Measurements from ENCODE around the gene SLC66A3.
"Not testable (repeated sequence)": the region's sequence is repeated elsewhere in the genome, so short reads cannot be mapped to it uniquely, and the experiment has no call there.

SLC66A3 gene

GRCh38 chr2:11160731-11161455, 5.6 kb downstream of the SLC66A3 start:
- no peak for TF ChIP-seq CTCF (IDR thresholded peaks at IDR 0.05; ENCODE audit: low read depth, low read length, missing control alignments)
- no peak for DNase-seq (ENCODE audit: extremely low read depth, low read depth)
- H3K4me3 ChIP-seq (replicated peaks; ENCODE audit: low read depth, low read length) = no peak overlapping the region

- TF ChIP-seq CTCF (IDR thresholded peaks at IDR 0.05; ENCODE audit: low read depth, low read length, missing control alignments) = no peak
- H3K4me3 ChIP-seq (replicated peaks; ENCODE audit: low read depth, low read length) = no peak overlapping the region
- no peak for DNase-seq (ENCODE audit: extremely low read depth, low read depth)
These were observed 6.5 kb downstream of the SLC66A3 start for GRCh38 chr2:11161747-11162146.

GRCh38 chr2:11163439-11164317, 8.4 kb downstream of the SLC66A3 start:
- H3K4me3 ChIP-seq (replicated peaks; ENCODE audit: low read depth, low read length) = no peak overlapping the region
- DNase-seq (ENCODE audit: extremely low read depth, low read depth) = no peak
- TF ChIP-seq CTCF (IDR thresholded peaks at IDR 0.05; ENCODE audit: low read depth, low read length, missing control alignments) = no peak

GRCh38 chr2:11165046-11165445, 9.8 kb downstream of the SLC66A3 start:
- not testable (repeated sequence) for DNase-seq (ENCODE audit: extremely low read depth, low read depth); H3K4me3 ChIP-seq (replicated peaks; ENCODE audit: low read depth, low read length)

- no peak for DNase-seq (ENCODE audit: extremely low read depth, low read depth)
- TF ChIP-seq CTCF (IDR thresholded peaks at IDR 0.05; ENCODE audit: low read depth, low read length, missing control alignments) = no peak
- H3K4me3 ChIP-seq (replicated peaks; ENCODE audit: low read depth, low read length) = no peak overlapping the region
These were observed 11.2 kb downstream of the SLC66A3 start for GRCh38 chr2:11166476-11166875.

- no peak overlapping the region for H3K4me3 ChIP-seq (replicated peaks; ENCODE audit: low read depth, low read length)
- no peak for DNase-seq (ENCODE audit: extremely low read depth, low read depth)
- no peak for TF ChIP-seq CTCF (IDR thresholded peaks at IDR 0.05; ENCODE audit: low read depth, low read length, missing control alignments)
These were observed 13.2 kb downstream of the SLC66A3 start for GRCh38 chr2:11168488-11168887.

- DNase-seq (ENCODE audit: extremely low read depth, low read depth) = no peak
- TF ChIP-seq CTCF (IDR thresholded peaks at IDR 0.05; ENCODE audit: low read depth, low read length, missing control alignments) = no peak
- no peak overlapping the region for H3K4me3 ChIP-seq (replicated peaks; ENCODE audit: low read depth, low read length)
These were observed 14.1 kb downstream of the SLC66A3 start for GRCh38 chr2:11169333-11169732.
